Kidney (tissue), 14 donors: Measurements from ENCODE around the gene PLTP. TPM values are rescaled to one million over a fixed set of nuclear protein-coding genes. Genes with fewer than 3 reads are reported as not detected.
A peak's percentile ranks its signal among the peaks of the same experiment; 100 is the strongest.

Experiments
- DNase-seq, 5 donors: peaks; one replicate each; pipeline ENCODE4 v3.0.0-alpha.2; 2013 to 2020
- FAIRE-seq: peaks from 2 replicates; lab custom pipeline; 2012; peaks lifted over from hg19 to GRCh38; lab: Jason Lieb, UNC
- H3K27ac ChIP-seq, 2 donors: one replicate each; pipeline ENCODE4 v1.7.0; 2013; ENCODE audit warnings: low read depth in 2 of 2, low read length in 2 of 2, inconsistent platforms in 1 of 2
- H3K27me3 ChIP-seq: one replicate; pipeline ENCODE4 v1.7.1; 2013; ENCODE audit warnings: low read length, inconsistent platforms; ENCODE audit not compliant: control insufficient read depth, insufficient read depth
- H3K36me3 ChIP-seq, 3 donors: one replicate each; pipeline versions ENCODE4 v1.7.0 to v1.7.1; 2013; ENCODE audit warnings: low read length in 3 of 3, control low read depth in 1 of 3, inconsistent platforms in 1 of 3; ENCODE audit not compliant: insufficient read depth in 3 of 3, control insufficient read depth in 2 of 3
- H3K4me1 ChIP-seq, 3 donors: one replicate each; pipeline versions ENCODE4 v1.7.0 to v1.7.1; 2013; ENCODE audit warnings: low read length in 3 of 3, inconsistent platforms in 1 of 3, low read depth in 1 of 3; ENCODE audit not compliant: control insufficient read depth in 2 of 3, insufficient read depth in 2 of 3
- H3K4me3 ChIP-seq, 3 donors: one replicate each; pipeline versions ENCODE4 v1.7.0 to v1.8.1; 2013; ENCODE audit warnings: low read length in 3 of 3, control low read depth in 1 of 3, inconsistent platforms in 1 of 3
- H3K9ac ChIP-seq, 3 donors: one replicate each; pipeline versions ENCODE4 v1.7.0 to v1.7.1; 2013; ENCODE audit warnings: low read length in 3 of 3, control low read depth in 1 of 3, inconsistent platforms in 1 of 3
- H3K9me3 ChIP-seq, 3 donors: one replicate each; pipeline versions ENCODE4 v1.7.0 to v1.7.1; 2013; ENCODE audit warnings: low read length in 3 of 3, control low read depth in 1 of 3, inconsistent platforms in 1 of 3; ENCODE audit not compliant: control insufficient read depth in 2 of 3, insufficient read depth in 1 of 3
- CTCF ChIP-seq: IDR thresholded peaks from 3 replicates; pipeline ENCODE4 v1.5.1; 2012; ENCODE audit warnings: mild to moderate bottlenecking, moderate library complexity, borderline replicate concordance; ENCODE audit not compliant: insufficient read depth; ENCODE audit errors: extremely low read depth
- intact Hi-C: fragments of 100-400 bp; cut with DNase I; formaldehyde crosslinking; loops from one replicate; pipeline ENCODE4 v1.11.1; 2022
- polyA plus RNA-seq: library from polyadenylated mRNA; stranded (reverse); fragments of 350-450 nt; fragmentation: Illumina TruSeq; extraction: RNeasy Lipid Tissue Mini Kit (QIAGEN cat#74804); gene quantifications from one replicate; pipeline ENCODE4 v1.2.3, GENCODE V29; 2014; ENCODE audit warnings: low read depth, low replicate concordance; ENCODE audit not compliant: insufficient read depth
- total RNA-seq: library from RNA; stranded (reverse); fragmentation: NEBNext Ultra II Directional; extraction: Animal tissue kit (Norgen Biotek cat#: 25700); gene quantifications from one replicate; pipeline ENCODE4 v1.2.1, GENCODE V29; 2021
- donor health status: control.
- donor health status: control.
- donor health status: control.
- donor health status: control.
- donor health status: control.
- donor health status: DM: yes; HTN: yes; CAD: no.
- donor health status: Normal renal cell carcinoma (clear cell type).

The PLTP gene
- total and polyA plus RNA-seq, 2 donors from 2014 or later = 345 to 790 TPM

GRCh38 chr20:45945678-45946148, 33.8 kb upstream of the PLTP start:
- intact Hi-C loops = loop anchor here (10.0 kb wide), 1 partner anchor 141 kb away; no protein-coding TSS in a partner anchor
- TF ChIP-seq CTCF = no peak
- Histone ChIP-seq H3K27ac (peak overlapping the region in 1 of 2 donors; percentile 13), H3K36me3 (peaks cover 13 to 73% (median 50%) of the 10 kb centered on the region in 3 donors), H3K27me3 (no peaks in the 10 kb centered on the region), H3K9ac (no peak overlapping the region), H3K4me1 (no peaks in the 10 kb centered on the region), H3K4me3 (no peak overlapping the region), H3K9me3 (no peaks in the 10 kb centered on the region)
- DNase-seq (no peak), FAIRE-seq (no peak)

GRCh38 chr20:45944965-45945677, 33.2 kb upstream of the PLTP start:
- Histone ChIP-seq H3K27me3 (no peaks in the 10 kb centered on the region), H3K9ac (no peak overlapping the region), H3K27ac (no peak overlapping the region), H3K9me3 (no peaks in the 10 kb centered on the region), H3K36me3 (peaks cover 13 to 72% (median 49%) of the 10 kb centered on the region in 3 donors), H3K4me3 (no peak overlapping the region), H3K4me1 (no peaks in the 10 kb centered on the region)
- FAIRE-seq (no peak), DNase-seq (no peak)
- TF ChIP-seq CTCF = no peak
- intact Hi-C loops = loop anchor here (10.0 kb wide), 1 partner anchor 140 kb away; no protein-coding TSS in a partner anchor

- intact Hi-C loops = loop anchor here (10.0 kb wide), 1 partner anchor 140 kb away; no protein-coding TSS in a partner anchor
- H3K4me3 ChIP-seq = no peak overlapping the region
- H3K4me1 ChIP-seq = no peaks in the 10 kb centered on the region
- no peak overlapping the region for H3K9ac ChIP-seq
- H3K9me3 ChIP-seq = no peaks in the 10 kb centered on the region
- no peak for FAIRE-seq
- H3K36me3 ChIP-seq = peaks cover 17 to 72% (median 50%) of the 10 kb centered on the region in 3 donors
- no peaks in the 10 kb centered on the region for H3K27me3 ChIP-seq
- no peak for DNase-seq
- TF ChIP-seq CTCF = no peak
- H3K27ac ChIP-seq = no peak overlapping the region
These were observed 32.4 kb upstream of the PLTP start for GRCh38 chr20:45944151-45944964.
